ENCODE data around the gene CFLAR.

The CFLAR gene

GRCh38 chr2:201204655-201205514 is 88.9 kb downstream of the CFLAR start:
- H3K9me2 ChIP-seq (replicated peaks; ENCODE audit: insufficient read depth, low read length): no peaks in the 10 kb centered on the region
- no peak overlapping the region for H3K9ac ChIP-seq (ENCODE audit: low read length)
- H2AFZ ChIP-seq (ENCODE audit: low read depth, low read length, severe bottlenecking): no peak overlapping the region
- H3K4me2 ChIP-seq (ENCODE audit: low read depth, low read length, poor library complexity, severe bottlenecking): no peak overlapping the region
- no peak overlapping the region for H3K4me3 ChIP-seq (ENCODE audit: insufficient read depth, low read length, poor library complexity, severe bottlenecking)
- H4K20me1 ChIP-seq (ENCODE audit: low read depth, low read length): no peaks in the 10 kb centered on the region
- TF ChIP-seq EZH2phosphoT487 (conservative IDR thresholded peaks at IDR 0.05; ENCODE audit: low read length): no peak
- TF ChIP-seq CTCF (IDR thresholded peaks at IDR 0.05; ENCODE audit: insufficient read depth, low read length, poor library complexity, severe bottlenecking): no peak
- H3K36me3 ChIP-seq (ENCODE audit: low read length): no peaks in the 10 kb centered on the region
- H3K27ac ChIP-seq (ENCODE audit: low read depth, low read length): no peak overlapping the region
- H3K79me2 ChIP-seq (ENCODE audit: insufficient read depth, low read length): no peaks in the 10 kb centered on the region
- H3K9me3 ChIP-seq (ENCODE audit: insufficient read depth, low read length): no peaks in the 10 kb centered on the region
- no peaks in the 10 kb centered on the region for H3F3A ChIP-seq (ENCODE audit: insufficient read depth)
- H3K27me3 ChIP-seq (ENCODE audit: low read length): no peaks in the 10 kb centered on the region

- no peaks in the 10 kb centered on the region for H3F3A ChIP-seq (ENCODE audit: insufficient read depth)
- H3K27ac ChIP-seq (ENCODE audit: low read depth, low read length): no peak overlapping the region
- no peaks in the 10 kb centered on the region for H3K27me3 ChIP-seq (ENCODE audit: low read length)
- H2AFZ ChIP-seq (ENCODE audit: low read depth, low read length, severe bottlenecking): no peak overlapping the region
- H3K4me3 ChIP-seq (ENCODE audit: insufficient read depth, low read length, poor library complexity, severe bottlenecking): no peak overlapping the region
- H4K20me1 ChIP-seq (ENCODE audit: low read depth, low read length): no peaks in the 10 kb centered on the region
- no peaks in the 10 kb centered on the region for H3K9me3 ChIP-seq (ENCODE audit: insufficient read depth, low read length)
- no peaks in the 10 kb centered on the region for H3K79me2 ChIP-seq (ENCODE audit: insufficient read depth, low read length)
- no peaks in the 10 kb centered on the region for H3K36me3 ChIP-seq (ENCODE audit: low read length)
- H3K4me2 ChIP-seq (ENCODE audit: low read depth, low read length, poor library complexity, severe bottlenecking): no peak overlapping the region
- TF ChIP-seq EZH2phosphoT487 (conservative IDR thresholded peaks at IDR 0.05; ENCODE audit: low read length) (no peak), CTCF (IDR thresholded peaks at IDR 0.05; ENCODE audit: insufficient read depth, low read length, poor library complexity, severe bottlenecking) (no peak)
- H3K9me2 ChIP-seq (replicated peaks; ENCODE audit: insufficient read depth, low read length): no peaks in the 10 kb centered on the region
- H3K9ac ChIP-seq (ENCODE audit: low read length): no peak overlapping the region
Measured at GRCh38 chr2:201205515-201205849, 89.5 kb downstream of the CFLAR start.

GRCh38 chr2:201208563-201209252 is 92.7 kb downstream of the CFLAR start:
- no peaks in the 10 kb centered on the region for H3K9me3 ChIP-seq (ENCODE audit: insufficient read depth, low read length)
- no peaks in the 10 kb centered on the region for H3K27me3 ChIP-seq (ENCODE audit: low read length)
- no peak overlapping the region for H3K27ac ChIP-seq (ENCODE audit: low read depth, low read length)

More at GRCh38 chr2:201208563-201209252, 92.7 kb downstream of the CFLAR start:
- no peak overlapping the region for H3K4me3 ChIP-seq (ENCODE audit: insufficient read depth, low read length, poor library complexity, severe bottlenecking)
- no peaks in the 10 kb centered on the region for H3K36me3 ChIP-seq (ENCODE audit: low read length)
- no peaks in the 10 kb centered on the region for H4K20me1 ChIP-seq (ENCODE audit: low read depth, low read length)
- no peak for TF ChIP-seq CTCF (IDR thresholded peaks at IDR 0.05; ENCODE audit: insufficient read depth, low read length, poor library complexity, severe bottlenecking)
- TF ChIP-seq EZH2phosphoT487 (conservative IDR thresholded peaks at IDR 0.05; ENCODE audit: low read length): no peak
- no peak overlapping the region for H2AFZ ChIP-seq (ENCODE audit: low read depth, low read length, severe bottlenecking)
- no peaks in the 10 kb centered on the region for H3F3A ChIP-seq (ENCODE audit: insufficient read depth)
- H3K79me2 ChIP-seq (ENCODE audit: insufficient read depth, low read length): no peaks in the 10 kb centered on the region
- H3K4me2 ChIP-seq (ENCODE audit: low read depth, low read length, poor library complexity, severe bottlenecking): no peak overlapping the region
- no peaks in the 10 kb centered on the region for H3K9me2 ChIP-seq (replicated peaks; ENCODE audit: insufficient read depth, low read length)
- H3K9ac ChIP-seq (ENCODE audit: low read length): no peak overlapping the region
